ENCODE data around the gene STAU1. TPM values are rescaled to one million over a fixed set of nuclear protein-coding genes. Genes with fewer than 3 reads are reported as not detected.
"Not testable (repeated sequence)": the region's sequence is repeated elsewhere in the genome, so short reads cannot be mapped to it uniquely, and the experiment has no call there.

Gene STAU1
- polyA plus RNA-seq, 3 donors from 2014 or later = 18.0 to 43.3 (median 18.2) TPM

GRCh38 chr20:49219091-49219923 is 31.2 kb upstream of the STAU1 start, which contains the start of gene DDX27:
Gene DDX27 (plus strand): TSS chr20:49219416. CDS start chr20:49219449, 33 bp downstream.
- Mint-ChIP-seq H3K27me3 (ENCODE audit: low read depth in 3 of 3) (peaks cover 6 to 15% (median 9%) of the 10 kb centered on the region in 3 donors), H3K9me3 (no peaks in the 10 kb centered on the region), H3K36me3 (peaks cover 8 to 16% (median 9%) of the 10 kb centered on the region in 3 donors), H3K4me3 (peak within 1 kb of the TSS; percentile 96 to 99 (median 97)), H3K4me1 (peaks cover 30 to 37% of the 10 kb centered on the region in 2 donors), H3K27ac (peak within 1 kb of the TSS; percentile 99 to 100 (median 100))
- DNase-seq = peak; percentile 97 to 98 (median 98)

- DNase-seq, H3K9me3 Mint-ChIP-seq: not testable (repeated sequence)
- peak overlapping the region; percentile 99 to 100 (median 100) for H3K27ac Mint-ChIP-seq
- H3K4me3 Mint-ChIP-seq = peak overlapping the region; percentile 96 to 99 (median 97)
- peaks cover 6 to 15% (median 9%) of the 10 kb centered on the region in 3 donors for H3K27me3 Mint-ChIP-seq (ENCODE audit: low read depth in 3 of 3)
- H3K4me1 Mint-ChIP-seq = peaks cover 30 to 37% of the 10 kb centered on the region in 2 donors
- H3K36me3 Mint-ChIP-seq = peaks cover 4 to 11% (median 6%) of the 10 kb centered on the region in 3 donors
These were observed 30.6 kb upstream of the STAU1 start for GRCh38 chr20:49218739-49219090.

- Mint-ChIP-seq H3K27me3 (ENCODE audit: low read depth in 3 of 3) (peaks cover 6 to 15% (median 12%) of the 10 kb centered on the region in 3 donors), H3K4me3 (peak overlapping the region; percentile 46 to 73 (median 64)), H3K4me1 (peaks cover 30 to 37% of the 10 kb centered on the region in 2 donors), H3K9me3 (no peaks in the 10 kb centered on the region), H3K27ac (peak overlapping the region in 5 of 6 donors; percentile 13 to 85 (median 70)), H3K36me3 (peaks cover 0 to 5% (median 0%) of the 10 kb centered on the region in 3 donors)
- DNase-seq = peak; percentile 81 to 84 (median 81)
These were observed 29.0 kb upstream of the STAU1 start for GRCh38 chr20:49216991-49217578.

- H3K27me3 Mint-ChIP-seq (ENCODE audit: low read depth in 3 of 3) = peaks cover 6 to 14% (median 13%) of the 10 kb centered on the region in 3 donors
- DNase-seq = no peak
- H3K27ac Mint-ChIP-seq = no peak overlapping the region
- H3K4me3 Mint-ChIP-seq = no peak overlapping the region
- H3K36me3 Mint-ChIP-seq = peaks cover 0 to 2% (median 0%) of the 10 kb centered on the region in 3 donors
- H3K4me1 Mint-ChIP-seq = peaks cover 21 to 25% of the 10 kb centered on the region in 2 donors
- H3K9me3 Mint-ChIP-seq = peaks cover 0 to under 1% (median 0%) of the 10 kb centered on the region in 6 donors
These were observed 27.1 kb upstream of the STAU1 start for GRCh38 chr20:49215232-49215631.

- Mint-ChIP-seq H3K27ac (no peak overlapping the region), H3K36me3 (peaks cover 0 to 5% (median 0%) of the 10 kb centered on the region in 3 donors), H3K9me3 (peaks cover 0 to 3% (median 0%) of the 10 kb centered on the region in 6 donors), H3K4me3 (no peak overlapping the region), H3K27me3 (ENCODE audit: low read depth in 3 of 3) (peaks cover 6 to 13% (median 9%) of the 10 kb centered on the region in 3 donors), H3K4me1 (peaks cover 15 to 18% of the 10 kb centered on the region in 2 donors)
- DNase-seq = no peak
These were observed 26.4 kb upstream of the STAU1 start for GRCh38 chr20:49214571-49214970.

GRCh38 chr20:49210757-49211110 is 22.6 kb upstream of the STAU1 start:
- Mint-ChIP-seq H3K27ac (no peak overlapping the region), H3K4me3 (no peak overlapping the region), H3K4me1 (no peaks in the 10 kb centered on the region), H3K36me3 (peaks cover 0 to 5% (median 0%) of the 10 kb centered on the region in 3 donors), H3K9me3 (peaks cover 0 to 3% (median 0%) of the 10 kb centered on the region in 6 donors), H3K27me3 (ENCODE audit: low read depth in 3 of 3) (peaks cover 0 to 5% (median 0%) of the 10 kb centered on the region in 3 donors)
- DNase-seq = no peak

- no peak overlapping the region for H3K27ac Mint-ChIP-seq
- no peak overlapping the region for H3K4me3 Mint-ChIP-seq
- peaks cover 0 to 3% (median 0%) of the 10 kb centered on the region in 6 donors for H3K9me3 Mint-ChIP-seq
- DNase-seq = no peak
- H3K4me1 Mint-ChIP-seq = no peaks in the 10 kb centered on the region
- H3K27me3 Mint-ChIP-seq (ENCODE audit: low read depth in 3 of 3) = peaks cover 0 to 5% (median 0%) of the 10 kb centered on the region in 3 donors
- H3K36me3 Mint-ChIP-seq = peaks cover 0 to 5% (median 0%) of the 10 kb centered on the region in 3 donors
These were observed 22.1 kb upstream of the STAU1 start for GRCh38 chr20:49210101-49210756.

- Mint-ChIP-seq H3K27me3 (ENCODE audit: low read depth in 3 of 3) (peaks cover 0 to 2% (median 0%) of the 10 kb centered on the region in 3 donors), H3K4me3 (no peak overlapping the region), H3K36me3 (peaks cover 0 to 5% (median 0%) of the 10 kb centered on the region in 3 donors), H3K27ac (no peak overlapping the region), H3K4me1 (no peaks in the 10 kb centered on the region), H3K9me3 (peaks cover 0 to 3% (median 0%) of the 10 kb centered on the region in 6 donors)
- DNase-seq = no peak
These were observed 18.9 kb upstream of the STAU1 start for GRCh38 chr20:49207076-49207475.

GRCh38 chr20:49203746-49204145 is 15.6 kb upstream of the STAU1 start:
- Mint-ChIP-seq H3K27me3 (ENCODE audit: low read depth in 3 of 3) (peaks cover 0 to 2% (median 0%) of the 10 kb centered on the region in 3 donors), H3K4me1 (no peaks in the 10 kb centered on the region), H3K9me3 (no peaks in the 10 kb centered on the region), H3K4me3 (no peak overlapping the region), H3K27ac (no peak overlapping the region), H3K36me3 (no peaks in the 10 kb centered on the region)
- no peak for DNase-seq

GRCh38 chr20:49203011-49203410 is 14.9 kb upstream of the STAU1 start:
- Mint-ChIP-seq H3K4me1 (no peaks in the 10 kb centered on the region), H3K36me3 (no peaks in the 10 kb centered on the region), H3K27me3 (ENCODE audit: low read depth in 3 of 3) (peaks cover 0 to 2% (median 0%) of the 10 kb centered on the region in 3 donors), H3K4me3 (no peak overlapping the region), H3K9me3 (no peaks in the 10 kb centered on the region), H3K27ac (no peak overlapping the region)
- DNase-seq = no peak

- Mint-ChIP-seq H3K27me3 (ENCODE audit: low read depth in 3 of 3) (peaks cover 0 to 4% (median 0%) of the 10 kb centered on the region in 3 donors), H3K4me3 (no peak overlapping the region), H3K4me1 (no peaks in the 10 kb centered on the region), H3K9me3 (no peaks in the 10 kb centered on the region), H3K36me3 (no peaks in the 10 kb centered on the region), H3K27ac (no peak overlapping the region)
- no peak for DNase-seq
These were observed 11.7 kb upstream of the STAU1 start for GRCh38 chr20:49199729-49200293.

GRCh38 chr20:49192944-49193518 is 4.9 kb upstream of the STAU1 start:
- H3K4me1 Mint-ChIP-seq = peaks cover 6 to 10% of the 10 kb centered on the region in 2 donors
- not testable (repeated sequence) for H3K36me3 Mint-ChIP-seq, DNase-seq

GRCh38 chr20:49187330-49187850 is 744 bp downstream of the STAU1 start:
- peaks cover 0 to 3% (median 0%) of the 10 kb centered on the region in 3 donors for H3K36me3 Mint-ChIP-seq
- peaks cover 48 to 61% of the 10 kb centered on the region in 2 donors for H3K4me1 Mint-ChIP-seq
- peak; percentile 3 to 28 (median 17) for DNase-seq

More at GRCh38 chr20:49192944-49193518, 4.9 kb upstream of the STAU1 start:
- not testable (repeated sequence) for H3K27ac Mint-ChIP-seq, H3K9me3 Mint-ChIP-seq, H3K4me3 Mint-ChIP-seq
- peaks cover 10 to 15% (median 12%) of the 10 kb centered on the region in 3 donors for H3K27me3 Mint-ChIP-seq (ENCODE audit: low read depth in 3 of 3)

More at GRCh38 chr20:49187330-49187850, 744 bp downstream of the STAU1 start:
- Mint-ChIP-seq H3K27ac (peak overlapping the region; percentile 87 to 96 (median 92)), H3K9me3 (no peaks in the 10 kb centered on the region), H3K4me3 (peak overlapping the region; percentile 85 to 98 (median 91)), H3K27me3 (ENCODE audit: low read depth in 3 of 3) (peaks cover 13 to 21% (median 20%) of the 10 kb centered on the region in 3 donors)

All from immature natural killer cell (primary cell).